ENCODE data around the gene ASXL1. TPM values are rescaled to one million over a fixed set of nuclear protein-coding genes. Genes with fewer than 3 reads are reported as not detected.
A peak's percentile ranks its signal among the peaks of the same experiment; 100 is the strongest.

Gene ASXL1
- total RNA-seq, 1 experiment from 2014 or later, result 69.9 TPM

GRCh38 chr20:32385541-32385940 is 27.4 kb downstream of the ASXL1 start:
- peaks cover 15% of the 10 kb centered on the region for H3K4me1 Mint-ChIP-seq (ENCODE audit: insufficient read depth, unreplicated experiment)
- TF ChIP-seq CTCF (IDR thresholded peaks at IDR 0.05; ENCODE audit: unreplicated experiment), result no peak
- POLR2A ChIA-PET, result interaction anchor here (0.7 to 1.4 kb wide), 7 partner anchors 12 to 33 kb away, joined by 3 to 5 read pairs (median 3); partner anchors contain the start of gene ASXL1

GRCh38 chr20:32386091-32386490 is 28.0 kb downstream of the ASXL1 start:
- no peaks in the 10 kb centered on the region for H3K27me3 Mint-ChIP-seq (ENCODE audit: insufficient read depth, unreplicated experiment)
- BruUV-seq (replicated peaks), result no TSS peak
- intact Hi-C loops (cut with micrococcal nuclease), result no loop called here
- no peak overlapping the region for H3K4me3 Mint-ChIP-seq (ENCODE audit: unreplicated experiment)
- ChIA-PET POLR2A (interaction anchor here (0.8 to 1.4 kb wide), 3 partner anchors 12 to 34 kb away, joined by 3 to 5 read pairs (median 3); no protein-coding TSS in a partner anchor), CTCF (interaction anchor here (0.5 to 0.7 kb wide), 3 partner anchors 37 to 288 kb away, joined by 3 read pairs; no protein-coding TSS in a partner anchor)
- TF ChIP-seq CTCF (IDR thresholded peaks at IDR 0.05; ENCODE audit: unreplicated experiment), result no peak
- H3K9me3 Mint-ChIP-seq (ENCODE audit: unreplicated experiment), result no peaks in the 10 kb centered on the region
- H3K36me3 Mint-ChIP-seq (ENCODE audit: insufficient read depth, unreplicated experiment), result peaks cover 45% of the 10 kb centered on the region
- H3K27ac Mint-ChIP-seq (ENCODE audit: low read depth, unreplicated experiment), result no peak overlapping the region
- no peak for DNase-seq (ENCODE audit: unreplicated experiment)
- H3K4me1 Mint-ChIP-seq (ENCODE audit: insufficient read depth, unreplicated experiment), result peaks cover 15% of the 10 kb centered on the region

More at GRCh38 chr20:32385541-32385940, 27.4 kb downstream of the ASXL1 start:
- CTCF ChIA-PET, result interaction anchor here (0.6 to 0.7 kb wide), 3 partner anchors 57 to 467 kb away, joined by 3 read pairs; no protein-coding TSS in a partner anchor
- no peaks in the 10 kb centered on the region for H3K9me3 Mint-ChIP-seq (ENCODE audit: unreplicated experiment)
- H3K27me3 Mint-ChIP-seq (ENCODE audit: insufficient read depth, unreplicated experiment), result no peaks in the 10 kb centered on the region
- BruUV-seq (replicated peaks), result no TSS peak
- no peak overlapping the region for H3K27ac Mint-ChIP-seq (ENCODE audit: low read depth, unreplicated experiment)
- intact Hi-C loops (cut with micrococcal nuclease), result no loop called here
- no peak overlapping the region for H3K4me3 Mint-ChIP-seq (ENCODE audit: unreplicated experiment)
- no peak for DNase-seq (ENCODE audit: unreplicated experiment)
- H3K36me3 Mint-ChIP-seq (ENCODE audit: insufficient read depth, unreplicated experiment), result peaks cover 44% of the 10 kb centered on the region

GRCh38 chr20:32387252-32387651 is 29.1 kb downstream of the ASXL1 start:
- BruUV-seq (replicated peaks), result no TSS peak
- ChIA-PET POLR2A (interaction anchor here (0.7 kb wide), 1 partner anchor 22 kb away, joined by 4 read pairs; no protein-coding TSS in a partner anchor), CTCF (no interaction called here)
- intact Hi-C loops (cut with micrococcal nuclease), result no loop called here
- Mint-ChIP-seq H3K36me3 (ENCODE audit: insufficient read depth, unreplicated experiment) (peaks cover 43% of the 10 kb centered on the region), H3K4me1 (ENCODE audit: insufficient read depth, unreplicated experiment) (peaks cover 15% of the 10 kb centered on the region), H3K27ac (ENCODE audit: low read depth, unreplicated experiment) (peak overlapping the region; percentile 59), H3K4me3 (ENCODE audit: unreplicated experiment) (no peak overlapping the region), H3K27me3 (ENCODE audit: insufficient read depth, unreplicated experiment) (no peaks in the 10 kb centered on the region), H3K9me3 (ENCODE audit: unreplicated experiment) (no peaks in the 10 kb centered on the region)
- no peak for TF ChIP-seq CTCF (IDR thresholded peaks at IDR 0.05; ENCODE audit: unreplicated experiment)
- DNase-seq (ENCODE audit: unreplicated experiment), result no peak

- Mint-ChIP-seq H3K36me3 (ENCODE audit: insufficient read depth, unreplicated experiment) (peaks cover 55% of the 10 kb centered on the region), H3K9me3 (ENCODE audit: unreplicated experiment) (no peaks in the 10 kb centered on the region), H3K4me3 (ENCODE audit: unreplicated experiment) (no peak overlapping the region), H3K27ac (ENCODE audit: low read depth, unreplicated experiment) (no peak overlapping the region), H3K27me3 (ENCODE audit: insufficient read depth, unreplicated experiment) (no peaks in the 10 kb centered on the region), H3K4me1 (ENCODE audit: insufficient read depth, unreplicated experiment) (peaks cover 9% of the 10 kb centered on the region)
- ChIA-PET POLR2A (interaction anchor here (0.9 kb wide), 1 partner anchor 33 kb away, joined by 4 read pairs; the partner anchor contains the start of gene ASXL1), CTCF (interaction anchor here (0.6 kb wide), 1 partner anchor 799 kb away, joined by 4 read pairs; no protein-coding TSS in a partner anchor)
- no peak for DNase-seq (ENCODE audit: unreplicated experiment)
- no peak for TF ChIP-seq CTCF (IDR thresholded peaks at IDR 0.05; ENCODE audit: unreplicated experiment)
- intact Hi-C loops (cut with micrococcal nuclease), result no loop called here
- BruUV-seq (replicated peaks), result no TSS peak
Measured at GRCh38 chr20:32391003-32391402, 32.9 kb downstream of the ASXL1 start.
